ENCODE results near the gene PTMA. TPM values are rescaled to one million over a fixed set of nuclear protein-coding genes. Genes with fewer than 3 reads are reported as not detected.

PTMA gene
- total RNA-seq, 1 donor, result 545 TPM

DNA sequence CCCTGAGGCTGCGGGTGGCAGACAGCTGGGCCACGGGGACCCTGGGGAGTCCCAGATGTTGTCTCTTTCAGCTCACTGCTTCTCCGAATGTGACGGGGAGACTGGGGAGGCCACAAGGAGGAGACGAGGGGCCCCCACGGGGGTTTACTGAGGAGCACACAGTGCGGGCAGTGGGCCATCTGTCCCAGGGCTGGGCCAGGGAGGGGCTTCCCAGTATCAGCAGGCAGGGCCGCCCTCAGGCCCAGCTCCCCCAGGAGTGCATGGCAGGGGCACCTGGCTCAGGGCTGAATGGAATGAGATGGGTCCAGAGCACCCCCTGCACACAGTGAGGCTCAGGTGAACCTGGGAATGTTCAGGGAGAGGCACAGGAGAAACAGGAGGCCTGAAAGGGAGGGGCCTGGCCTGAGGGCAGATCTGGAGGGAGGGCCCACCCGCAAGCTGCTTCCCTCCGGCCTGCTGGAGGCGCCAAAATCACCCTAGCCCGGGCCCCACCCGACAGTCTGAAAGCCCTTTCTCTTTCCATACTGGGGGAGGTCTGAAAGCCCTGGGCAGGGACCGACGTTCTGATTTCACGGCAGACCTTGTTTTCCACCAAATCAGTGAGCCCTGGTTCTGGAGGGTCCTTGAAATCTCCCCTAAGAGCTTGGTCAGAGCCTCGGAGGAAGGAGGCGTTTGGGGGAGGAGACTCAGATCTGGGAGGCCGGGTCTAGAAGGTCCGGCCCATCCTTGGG, 35.5 kb upstream of the PTMA start:
- Histone ChIP-seq H3K27me3 (ENCODE audit: insufficient read depth, low read length) (no peaks in the 10 kb centered on the region), H3K36me3 (ENCODE audit: insufficient read depth, low read length) (no peaks in the 10 kb centered on the region), H3K27ac (ENCODE audit: low read depth, low read length) (peak overlapping the region; percentile 45), H3K79me2 (ENCODE audit: insufficient read depth, low read length) (no peaks in the 10 kb centered on the region), H3K4me1 (ENCODE audit: insufficient read depth, low read length) (peaks cover 10% of the 10 kb centered on the region), H3K4me2 (ENCODE audit: insufficient read depth, low read length) (peak overlapping the region; percentile 54), H3K4me3 (ENCODE audit: insufficient read depth, low read length) (peak overlapping the region; percentile 56), H3K9me3 (ENCODE audit: low read depth, low read length) (no peaks in the 10 kb centered on the region), H4K20me1 (ENCODE audit: insufficient read depth, low read length) (no peaks in the 10 kb centered on the region), H2AFZ (ENCODE audit: low read length) (peak overlapping the region; percentile 48)
- TF ChIP-seq, protein P1, sequence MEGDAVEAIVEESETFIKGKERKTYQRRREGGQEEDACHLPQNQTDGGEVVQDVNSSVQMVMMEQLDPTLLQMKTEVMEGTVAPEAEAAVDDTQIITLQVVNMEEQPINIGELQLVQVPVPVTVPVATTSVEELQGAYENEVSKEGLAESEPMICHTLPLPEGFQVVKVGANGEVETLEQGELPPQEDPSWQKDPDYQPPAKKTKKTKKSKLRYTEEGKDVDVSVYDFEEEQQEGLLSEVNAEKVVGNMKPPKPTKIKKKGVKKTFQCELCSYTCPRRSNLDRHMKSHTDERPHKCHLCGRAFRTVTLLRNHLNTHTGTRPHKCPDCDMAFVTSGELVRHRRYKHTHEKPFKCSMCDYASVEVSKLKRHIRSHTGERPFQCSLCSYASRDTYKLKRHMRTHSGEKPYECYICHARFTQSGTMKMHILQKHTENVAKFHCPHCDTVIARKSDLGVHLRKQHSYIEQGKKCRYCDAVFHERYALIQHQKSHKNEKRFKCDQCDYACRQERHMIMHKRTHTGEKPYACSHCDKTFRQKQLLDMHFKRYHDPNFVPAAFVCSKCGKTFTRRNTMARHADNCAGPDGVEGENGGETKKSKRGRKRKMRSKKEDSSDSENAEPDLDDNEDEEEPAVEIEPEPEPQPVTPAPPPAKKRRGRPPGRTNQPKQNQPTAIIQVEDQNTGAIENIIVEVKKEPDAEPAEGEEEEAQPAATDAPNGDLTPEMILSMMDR (IDR thresholded peaks at IDR 0.05; ENCODE audit: extremely low read depth, low read depth, low read length), result peak; percentile 48
- DNase-seq (ENCODE audit: insufficient read length, low spot score, missing footprints), result peak; percentile 90

DNA sequence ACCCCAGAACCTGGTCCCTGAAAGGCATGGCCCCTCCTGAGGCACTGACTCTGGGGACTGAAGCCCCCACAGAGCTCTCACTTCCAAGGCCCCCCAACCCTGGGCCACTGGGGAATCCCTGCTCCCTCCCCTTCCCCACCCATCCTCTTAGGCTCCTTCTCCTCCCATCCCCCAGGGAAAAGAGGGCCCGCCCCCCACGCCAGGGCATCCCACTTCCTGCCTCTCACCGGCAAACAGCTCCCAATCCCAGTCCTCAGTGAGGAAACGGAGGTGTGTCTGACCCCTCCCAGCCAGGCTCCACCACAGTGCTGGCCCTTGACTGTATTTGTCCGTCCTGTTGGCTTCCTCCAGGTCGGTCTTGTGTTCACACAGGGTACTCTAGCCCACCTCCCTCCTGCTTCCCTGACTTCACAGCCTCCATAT, 35.0 kb upstream of the PTMA start:
- H3K27ac ChIP-seq (ENCODE audit: low read depth, low read length), result peak overlapping the region; percentile 45
- H3K4me2 ChIP-seq (ENCODE audit: insufficient read depth, low read length), result peak overlapping the region; percentile 54
- no peaks in the 10 kb centered on the region for H3K9me3 ChIP-seq (ENCODE audit: low read depth, low read length)
- no peaks in the 10 kb centered on the region for H3K36me3 ChIP-seq (ENCODE audit: insufficient read depth, low read length)
- peak; percentile 54 for DNase-seq (ENCODE audit: insufficient read length, low spot score, missing footprints)
- TF ChIP-seq, protein P1 (IDR thresholded peaks at IDR 0.05; ENCODE audit: extremely low read depth, low read depth, low read length), result no peak
- peak overlapping the region; percentile 48 for H2AFZ ChIP-seq (ENCODE audit: low read length)
- peaks cover 11% of the 10 kb centered on the region for H3K4me1 ChIP-seq (ENCODE audit: insufficient read depth, low read length)
- no peaks in the 10 kb centered on the region for H3K79me2 ChIP-seq (ENCODE audit: insufficient read depth, low read length)
- no peaks in the 10 kb centered on the region for H3K27me3 ChIP-seq (ENCODE audit: insufficient read depth, low read length)
- H3K4me3 ChIP-seq (ENCODE audit: insufficient read depth, low read length), result peak overlapping the region; percentile 56
- H4K20me1 ChIP-seq (ENCODE audit: insufficient read depth, low read length), result no peaks in the 10 kb centered on the region

GRCh38 chr2:231674587-231675338, 33.6 kb upstream of the PTMA start:
- H3K27me3 ChIP-seq (ENCODE audit: insufficient read depth, low read length), result no peaks in the 10 kb centered on the region
- H3K4me3 ChIP-seq (ENCODE audit: insufficient read depth, low read length), result no peak overlapping the region
- H4K20me1 ChIP-seq (ENCODE audit: insufficient read depth, low read length), result no peaks in the 10 kb centered on the region
- H2AFZ ChIP-seq (ENCODE audit: low read length), result peak overlapping the region; percentile 40
- peaks cover 11% of the 10 kb centered on the region for H3K4me1 ChIP-seq (ENCODE audit: insufficient read depth, low read length)
- no peaks in the 10 kb centered on the region for H3K36me3 ChIP-seq (ENCODE audit: insufficient read depth, low read length)
- H3K9me3 ChIP-seq (ENCODE audit: low read depth, low read length), result no peaks in the 10 kb centered on the region
- H3K4me2 ChIP-seq (ENCODE audit: insufficient read depth, low read length), result peak overlapping the region; percentile 8
- H3K79me2 ChIP-seq (ENCODE audit: insufficient read depth, low read length), result no peaks in the 10 kb centered on the region
- TF ChIP-seq, protein P1 (IDR thresholded peaks at IDR 0.05; ENCODE audit: extremely low read depth, low read depth, low read length), result peak; percentile 85
- peak overlapping the region; percentile 12 for H3K27ac ChIP-seq (ENCODE audit: low read depth, low read length)
- DNase-seq (ENCODE audit: insufficient read length, low spot score, missing footprints), result peak; percentile 93

GRCh38 chr2:231676243-231676642, 32.1 kb upstream of the PTMA start:
- H3K4me1 ChIP-seq (ENCODE audit: insufficient read depth, low read length), result peaks cover 11% of the 10 kb centered on the region
- no peaks in the 10 kb centered on the region for H3K36me3 ChIP-seq (ENCODE audit: insufficient read depth, low read length)
- H3K27ac ChIP-seq (ENCODE audit: low read depth, low read length), result no peak overlapping the region
- no peak overlapping the region for H3K4me3 ChIP-seq (ENCODE audit: insufficient read depth, low read length)
- DNase-seq (ENCODE audit: insufficient read length, low spot score, missing footprints), result peak; percentile 51
- TF ChIP-seq, protein P1 (IDR thresholded peaks at IDR 0.05; ENCODE audit: extremely low read depth, low read depth, low read length), result no peak
- no peaks in the 10 kb centered on the region for H3K27me3 ChIP-seq (ENCODE audit: insufficient read depth, low read length)
- no peak overlapping the region for H3K4me2 ChIP-seq (ENCODE audit: insufficient read depth, low read length)
- H3K79me2 ChIP-seq (ENCODE audit: insufficient read depth, low read length), result no peaks in the 10 kb centered on the region
- H2AFZ ChIP-seq (ENCODE audit: low read length), result no peak overlapping the region
- no peaks in the 10 kb centered on the region for H4K20me1 ChIP-seq (ENCODE audit: insufficient read depth, low read length)
- H3K9me3 ChIP-seq (ENCODE audit: low read depth, low read length), result no peaks in the 10 kb centered on the region
